Midbrain (tissue), 1 donor: Measurements from ENCODE around the gene PPM1B.
"Not testable (repeated sequence)": the region's sequence is repeated elsewhere in the genome, so short reads cannot be mapped to it uniquely, and the experiment has no call there.

Source experiments
- DNase-seq: peaks from one replicate; lab custom pipeline; 2025; lab: John Stamatoyannopoulos, UW

The PPM1B gene

DNA sequence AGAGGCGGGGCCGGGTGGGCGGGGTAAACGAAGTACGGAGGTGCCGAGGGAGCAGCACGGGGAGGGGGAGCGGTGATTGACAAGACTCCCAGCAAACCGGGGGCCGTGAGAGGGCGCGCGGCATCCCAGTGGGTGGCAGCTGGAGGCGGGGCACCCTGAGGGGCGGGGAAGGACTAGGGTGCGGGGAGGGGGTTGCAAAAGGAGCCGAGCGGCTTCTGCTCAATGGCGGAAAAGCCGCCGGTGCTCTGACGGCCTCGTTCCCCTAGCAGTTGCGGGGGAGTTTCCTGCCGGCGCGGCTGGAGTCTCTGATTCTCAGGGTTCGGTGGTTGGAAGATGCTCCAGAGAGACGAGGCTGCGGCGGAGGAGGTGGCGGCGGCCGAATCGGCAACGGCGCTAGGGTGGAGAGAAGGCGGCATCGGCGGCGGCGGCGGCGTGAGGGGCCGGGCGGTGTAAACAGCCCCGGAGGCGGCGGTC lies at the start of gene PPM1B:
PPM1B (plus strand) TSS at position 195 of the 474 bp plus-strand sequence. CDS start 32,325 bp downstream, outside the sequence.
- peak; percentile 100 for DNase-seq

GRCh38 chr2:44119878-44120277 lies 48.8 kb upstream of the PPM1B start:
- no peak for DNase-seq

DNA sequence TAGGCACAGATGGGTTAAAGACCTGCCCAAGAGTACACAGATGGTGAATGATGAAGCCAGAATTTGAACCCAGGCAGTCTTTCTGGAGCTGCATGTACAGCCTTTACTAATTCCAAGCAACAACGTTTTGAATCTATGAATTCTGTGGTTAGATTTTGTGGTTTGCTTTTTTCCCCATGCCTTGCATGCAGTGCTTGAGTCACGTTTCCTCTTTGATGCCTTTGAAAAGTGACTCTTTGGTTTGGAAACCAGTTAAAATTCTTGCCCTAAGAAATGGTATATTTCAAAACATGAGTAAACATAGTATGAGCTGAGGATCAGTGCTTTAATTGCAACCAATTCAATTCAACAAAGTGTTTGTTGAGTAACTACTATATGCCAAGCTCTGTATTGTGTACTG lies 48.2 kb upstream of the PPM1B start:
- no peak for DNase-seq

GRCh38 chr2:44121899-44122298 lies 46.8 kb upstream of the PPM1B start:
- no peak for DNase-seq

- no peak for DNase-seq
Measured at GRCh38 chr2:44124500-44124899, 44.2 kb upstream of the PPM1B start.

DNA sequence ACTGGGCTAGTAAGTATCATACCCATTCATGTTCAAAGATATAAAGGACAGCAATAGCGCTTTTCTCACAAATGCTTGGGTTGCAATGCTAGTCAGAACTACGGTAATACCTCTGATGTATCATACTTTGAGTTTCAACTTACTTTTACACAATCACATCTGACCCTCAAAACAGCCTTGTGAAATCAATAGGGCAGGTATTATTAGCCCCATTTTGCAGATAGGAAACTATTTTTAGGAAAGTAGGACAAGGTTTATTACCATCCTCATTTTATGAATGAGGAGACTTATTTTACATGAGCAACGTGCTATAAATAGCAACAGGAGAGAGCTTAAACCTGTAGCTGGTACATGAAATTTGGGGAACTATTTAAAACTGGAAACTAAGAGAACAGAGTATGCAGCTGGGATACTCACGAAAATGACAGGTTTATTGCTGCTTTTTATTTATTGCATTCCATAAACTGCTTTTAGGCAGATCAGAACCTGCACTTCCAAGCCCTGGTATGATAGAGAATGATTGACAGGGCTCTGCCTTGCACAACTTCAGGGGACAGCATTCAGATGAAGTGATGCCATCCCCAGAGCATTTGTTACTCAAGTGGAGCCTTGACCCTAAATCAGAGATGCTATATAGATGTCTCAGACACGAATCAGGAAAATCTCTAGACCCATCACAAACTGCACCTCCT lies 42.4 kb upstream of the PPM1B start:
- no peak for DNase-seq

DNA sequence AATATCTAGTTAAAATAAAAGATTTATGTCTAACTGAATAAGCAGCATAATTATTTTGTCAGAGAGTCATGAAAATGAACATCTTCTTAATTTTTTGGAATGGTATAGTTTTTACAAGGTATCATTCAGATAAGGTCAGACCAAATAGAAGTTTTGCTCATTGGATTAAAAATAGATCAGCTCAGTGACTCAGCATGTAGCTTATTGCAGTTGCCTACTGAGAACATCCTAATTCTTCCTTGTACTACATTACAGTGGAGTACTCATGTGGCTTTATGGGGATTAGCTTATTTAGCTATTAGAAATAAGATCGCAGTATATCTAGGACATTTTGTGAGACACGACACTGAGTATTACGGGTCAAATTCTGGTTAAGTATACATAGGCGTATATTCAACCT lies 38.2 kb upstream of the PPM1B start:
- no peak for DNase-seq

DNA sequence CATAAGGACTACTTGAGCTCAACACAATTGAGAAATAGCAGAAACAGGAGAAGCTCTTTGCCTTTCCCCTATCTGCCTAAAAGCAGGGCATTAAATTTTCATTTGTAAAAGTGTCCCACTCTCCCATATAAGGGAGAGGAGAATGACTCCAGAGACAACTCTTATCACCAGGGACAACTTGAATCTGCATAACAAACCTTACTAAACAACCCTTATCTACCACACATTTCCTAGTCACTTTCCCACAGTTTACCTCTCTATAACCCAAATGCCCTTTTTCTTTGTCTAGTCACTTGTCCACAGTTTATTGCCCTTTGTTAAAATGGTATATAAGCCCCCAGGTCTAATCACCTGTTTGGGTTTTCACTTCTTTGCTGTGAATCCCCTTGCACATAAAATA lies 37.5 kb upstream of the PPM1B start:
- no peak for DNase-seq

DNA sequence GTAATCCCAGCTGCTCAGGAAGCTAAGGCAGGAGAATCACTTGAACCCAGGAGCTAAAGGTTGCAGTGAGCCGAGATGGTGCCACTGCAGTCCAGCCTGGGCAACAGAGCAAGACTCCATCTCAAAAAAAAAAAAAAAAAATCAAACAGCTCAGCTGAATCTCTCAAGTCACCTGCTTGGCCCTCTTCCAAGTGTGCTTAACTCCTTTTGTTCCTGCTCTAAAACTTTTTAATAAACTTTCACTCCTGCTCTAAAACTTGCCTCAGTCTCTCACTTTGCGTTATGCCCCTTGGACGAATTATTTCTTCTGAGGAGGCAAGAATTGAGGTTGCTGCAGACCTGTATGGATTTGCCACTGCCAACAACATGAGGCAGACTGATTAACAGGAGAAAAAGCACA lies 35.1 kb upstream of the PPM1B start:
- DNase-seq = not testable (repeated sequence)

DNA sequence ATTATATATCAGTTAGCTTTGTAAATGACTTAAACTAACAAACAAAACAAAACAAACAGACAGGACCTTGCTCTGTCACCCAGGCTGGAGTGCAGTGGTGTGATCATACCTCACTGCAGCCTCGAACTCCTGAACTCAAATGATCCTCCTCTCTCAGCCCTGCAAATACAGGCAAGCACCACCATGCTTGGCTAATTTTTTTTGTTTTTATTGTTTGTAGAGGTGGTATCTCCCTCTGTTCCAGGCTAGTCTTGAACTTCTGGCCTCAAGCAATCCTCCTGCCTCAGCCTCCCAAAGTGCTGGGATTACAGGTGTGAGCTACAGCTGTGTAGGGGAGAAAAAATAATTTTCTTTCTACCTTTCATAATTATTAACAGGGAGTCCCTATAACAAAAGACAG lies 33.8 kb upstream of the PPM1B start:
- no peak for DNase-seq

GRCh38 chr2:44135296-44135695 lies 33.4 kb upstream of the PPM1B start:
- no peak for DNase-seq

- DNase-seq = no peak
Measured at GRCh38 chr2:44135771-44136170, 32.9 kb upstream of the PPM1B start.

DNA sequence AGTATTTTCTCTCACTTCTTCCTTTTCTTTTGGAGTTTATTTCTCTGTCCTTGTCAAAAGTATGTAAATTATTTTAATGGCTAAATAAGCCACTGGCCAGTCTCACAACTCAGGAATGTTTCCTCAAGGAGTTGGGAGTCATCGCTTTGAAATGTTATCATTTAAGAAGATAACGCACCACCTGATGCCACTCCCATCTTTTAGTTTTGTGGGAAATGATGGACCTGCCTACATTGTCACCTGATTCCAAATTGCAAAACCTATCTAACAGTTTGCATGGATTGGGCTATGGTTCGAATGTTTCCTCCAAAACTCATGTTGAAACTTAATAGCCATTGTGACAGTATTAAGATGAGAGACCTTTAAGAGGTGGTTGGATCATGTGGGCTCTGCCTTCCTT lies 32.4 kb upstream of the PPM1B start:
- no peak for DNase-seq

GRCh38 chr2:44137048-44137447 lies 31.6 kb upstream of the PPM1B start:
- DNase-seq = no peak

DNA sequence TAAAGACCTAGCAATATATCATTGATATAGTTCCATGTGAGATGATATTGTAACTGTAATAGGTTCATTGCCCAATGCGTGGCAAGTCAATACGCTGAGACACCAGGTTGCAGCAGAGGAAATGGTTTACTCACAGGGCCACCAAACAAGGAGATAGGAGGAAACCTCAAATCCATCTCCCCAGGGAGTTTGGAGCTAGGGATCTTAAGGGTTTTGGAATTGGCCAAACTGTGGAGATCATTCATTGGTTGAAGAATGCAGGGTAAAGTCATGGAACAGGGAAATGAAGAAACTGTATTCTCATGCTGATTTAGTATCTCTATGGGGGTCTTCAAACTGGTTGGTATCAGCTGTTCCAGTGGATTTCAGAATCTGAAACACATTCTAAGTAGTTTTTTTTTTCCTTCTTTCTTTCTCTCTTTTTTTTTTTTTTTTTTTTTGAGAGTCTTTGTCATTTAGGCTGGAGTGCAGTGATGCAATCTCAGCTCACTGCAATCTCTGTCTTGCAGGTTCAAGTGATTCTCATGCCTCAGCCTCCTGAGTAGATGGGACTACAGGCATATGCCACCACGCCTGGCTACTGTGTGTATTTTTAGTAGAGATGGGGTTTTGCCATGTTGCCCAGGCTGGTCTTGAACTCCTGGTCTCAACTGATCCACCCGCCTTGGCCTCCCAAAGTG lies 30.7 kb upstream of the PPM1B start:
- DNase-seq = no peak

GRCh38 chr2:44139741-44140140 lies 28.9 kb upstream of the PPM1B start:
- no peak for DNase-seq

- no peak for DNase-seq
Measured at GRCh38 chr2:44142306-44142705, 26.4 kb upstream of the PPM1B start.

DNA sequence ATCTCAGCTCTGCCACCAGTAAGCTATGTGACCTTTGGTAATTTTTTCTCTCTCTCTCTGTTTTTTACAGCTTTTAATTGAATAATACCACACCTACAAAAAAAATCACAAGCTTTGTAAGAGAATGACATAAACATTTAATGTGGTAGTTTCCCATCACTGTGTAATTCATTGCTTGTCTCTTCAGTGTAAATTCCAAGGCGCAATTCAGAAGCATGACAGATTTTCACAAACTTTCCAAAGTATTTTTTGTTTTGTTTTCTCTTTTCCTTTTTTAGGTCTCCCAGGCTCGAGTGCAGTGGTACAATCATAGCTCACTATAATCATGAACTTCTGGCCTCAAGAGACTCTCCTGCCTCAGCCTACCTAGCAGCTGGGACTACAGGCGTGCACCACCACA lies 25.0 kb upstream of the PPM1B start:
- no peak for DNase-seq

- no peak for DNase-seq
Measured at GRCh38 chr2:44148999-44149398, 19.7 kb upstream of the PPM1B start.

DNA sequence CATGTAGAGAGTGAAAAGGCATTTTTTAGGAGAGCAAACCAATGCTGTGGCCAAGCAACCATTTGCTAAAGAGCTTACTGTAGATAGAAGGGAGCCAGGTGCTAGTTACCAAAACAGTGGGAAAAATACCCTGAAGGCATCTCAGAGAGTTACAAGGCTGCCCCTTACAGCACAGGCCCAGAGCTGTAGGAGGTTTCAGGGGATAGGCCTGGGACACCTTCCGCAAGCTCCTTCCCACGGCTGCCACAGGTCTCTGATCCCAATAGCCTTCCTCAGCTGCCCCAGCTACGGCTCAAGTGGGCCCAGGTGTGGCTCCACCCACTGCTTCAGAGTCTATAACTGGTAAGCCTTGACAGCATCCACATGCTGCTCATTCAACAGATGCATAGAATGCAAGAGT lies 18.2 kb upstream of the PPM1B start:
- no peak for DNase-seq

DNA sequence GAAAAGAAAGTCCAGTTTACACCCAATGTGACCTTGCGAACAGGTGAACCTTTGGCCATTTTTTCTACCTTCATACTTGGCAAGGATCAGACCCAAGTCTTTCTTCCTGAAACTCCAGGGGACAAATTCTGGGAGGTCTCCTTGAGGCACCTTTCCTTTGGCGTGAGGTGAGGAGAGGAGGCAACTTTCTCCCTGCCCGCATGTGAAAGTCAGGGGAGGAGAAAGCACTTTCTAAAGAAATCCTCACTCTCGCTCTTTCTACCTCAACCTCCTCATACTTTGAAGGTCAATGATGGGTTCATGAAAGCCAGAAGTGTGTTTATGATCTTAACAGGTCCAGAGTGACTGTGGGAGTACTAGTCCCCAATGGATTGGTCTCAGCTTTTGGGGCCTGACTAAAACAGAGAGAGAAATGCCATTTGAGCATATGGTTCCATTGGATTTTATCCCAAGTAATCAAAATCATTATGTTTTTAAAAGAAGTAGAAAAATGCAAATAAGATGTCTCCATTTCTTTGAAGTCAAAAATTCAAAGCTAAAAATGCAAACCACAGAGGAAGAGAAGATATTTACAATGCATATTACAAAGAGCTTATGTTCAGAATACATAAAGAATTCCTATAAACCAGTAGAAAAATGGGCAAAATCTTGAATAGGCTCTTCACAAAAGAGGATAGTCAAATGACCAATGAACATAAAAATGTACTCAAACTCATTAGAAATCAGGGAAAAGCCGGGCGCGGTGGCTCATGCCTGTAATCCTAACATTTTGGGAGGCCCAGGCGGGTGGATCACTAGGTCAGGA lies 15.6 kb upstream of the PPM1B start:
- DNase-seq = no peak

- no peak for DNase-seq
Measured at GRCh38 chr2:44155666-44156446, 12.8 kb upstream of the PPM1B start.
